OCI-LY7 (cell line): Measurements from ENCODE around the gene CYFIP1. TPM values are rescaled to one million over a fixed set of nuclear protein-coding genes. Genes with fewer than 3 reads are reported as not detected.

Experiments used
- BruUV-seq: library from RNA; stranded (reverse); fragments of 400-500 nt; replicated peaks from 2 replicates; lab custom pipeline; 2021; lab: Mats Ljungman, UMichigan
- CTCF ChIA-PET: fragments of 300-600 bp; sonication (Branson Sonifier 250); formaldehyde crosslinking; loops from one replicate; lab custom pipeline; 2022; ENCODE audit warnings: antibody characterized with exemption; ENCODE audit not compliant: unreplicated experiment; lab: Charles Lee
- POLR2A ChIA-PET: fragments of 300-600 bp; sonication (Branson Sonifier 250); formaldehyde crosslinking; loops from one replicate; lab custom pipeline; 2022; ENCODE audit warnings: antibody characterized with exemption; lab: Charles Lee
- DNase-seq: peaks from one replicate; pipeline ENCODE4 v3.0.0-alpha.2; 2015; ENCODE audit warnings: low spot score
- H2AFZ ChIP-seq: fragments of 200-600 bp; sonication (generic), shearing (Covaris generic); 2 replicates; pipeline ENCODE4 v1.6.1; 2014; ENCODE audit warnings: mild to moderate bottlenecking, antibody characterized with exemption, low read length, moderate library complexity
- H3K27ac ChIP-seq: fragments of 200-600 bp; sonication (generic); 2 replicates; pipeline ENCODE4 v1.5.1; 2014; ENCODE audit warnings: mixed run types, low read depth, mild to moderate bottlenecking, moderate library complexity, low read length, inconsistent platforms; ENCODE audit not compliant: poor library complexity, severe bottlenecking
- H3K36me3 ChIP-seq: fragments of 200-600 bp; sonication (generic); 2 replicates; pipeline ENCODE4 v1.6.1; 2014; ENCODE audit warnings: mild to moderate bottlenecking, antibody characterized with exemption, low read length, moderate library complexity, mixed read lengths; ENCODE audit not compliant: insufficient read depth
- H3K4me1 ChIP-seq: fragments of 200-600 bp; sonication (generic); 2 replicates; pipeline ENCODE4 v1.5.1; 2014; ENCODE audit warnings: mild to moderate bottlenecking, low read length; ENCODE audit not compliant: insufficient read depth, poor library complexity, severe bottlenecking
- H3K4me2 ChIP-seq: fragments of 200-600 bp; sonication (generic); 2 replicates; pipeline ENCODE4 v1.6.1; 2014; ENCODE audit warnings: mild to moderate bottlenecking, low read length
- H3K4me3 ChIP-seq: fragments of 200-600 bp; sonication (generic); 2 replicates; pipeline ENCODE4 v1.5.1; 2014; ENCODE audit warnings: mild to moderate bottlenecking, low read depth, low read length; ENCODE audit not compliant: poor library complexity, severe bottlenecking
- H3K79me2 ChIP-seq: fragments of 200-600 bp; sonication (generic); 2 replicates; pipeline ENCODE4 v1.6.1; 2016; ENCODE audit warnings: low read depth, mild to moderate bottlenecking, low read length, moderate library complexity, mixed read lengths; ENCODE audit not compliant: insufficient read depth
- H3K9me2 ChIP-seq: fragments of 200-600 bp; sonication (generic); 2 replicates; pipeline ENCODE4 v1.6.1; 2016; ENCODE audit warnings: mild to moderate bottlenecking, low read length, mixed read lengths; ENCODE audit not compliant: insufficient read depth
- H3K9me3 ChIP-seq: fragments of 200-600 bp; sonication (generic); 2 replicates; pipeline ENCODE4 v1.6.1; 2014; ENCODE audit warnings: mild to moderate bottlenecking, mixed run types, low read length, mixed read lengths
- H4K20me1 ChIP-seq: fragments of 200-600 bp; sonication (generic); 2 replicates; pipeline ENCODE4 v1.6.1; 2014; ENCODE audit warnings: mild to moderate bottlenecking, antibody characterized with exemption, low read length, moderate library complexity, mixed read lengths; ENCODE audit not compliant: insufficient read depth
- CTCF ChIP-seq: fragments of 200-600 bp; sonication (generic); conservative IDR thresholded peaks from 2 replicates; pipeline ENCODE4 v1.5.1; 2014; ENCODE audit warnings: mild to moderate bottlenecking, antibody characterized with exemption, low read length, moderate library complexity, mixed read lengths
- EZH2phosphoT487 ChIP-seq: fragments of 200-600 bp; sonication (generic); IDR thresholded peaks from 2 replicates; pipeline ENCODE4 v1.6.1; 2018; ENCODE audit warnings: low read depth, borderline replicate concordance, mild to moderate bottlenecking, mixed run types, antibody characterized with exemption, low read length, moderate library complexity, mixed read lengths
- intact Hi-C: fragments of 100-400 bp; cut with micrococcal nuclease; formaldehyde crosslinking; loops from one replicate; pipeline ENCODE4 v1.10.0; 2022; ENCODE audit not compliant: unreplicated experiment
- total RNA-seq, 2 experiments: library from RNA; depleted of rRNA in 1 of 2; stranded (reverse); fragments of >200 nt in 1 of 2; shearing (Covaris generic) in 1 of 2; gene quantifications; 2 replicates each; pipeline ENCODE4 v1.2.3, GENCODE V29; 2014 to 2022

The CYFIP1 gene
- total RNA-seq, 2 experiments from 2014 or later: 0.98 to 1.3 TPM

DNA sequence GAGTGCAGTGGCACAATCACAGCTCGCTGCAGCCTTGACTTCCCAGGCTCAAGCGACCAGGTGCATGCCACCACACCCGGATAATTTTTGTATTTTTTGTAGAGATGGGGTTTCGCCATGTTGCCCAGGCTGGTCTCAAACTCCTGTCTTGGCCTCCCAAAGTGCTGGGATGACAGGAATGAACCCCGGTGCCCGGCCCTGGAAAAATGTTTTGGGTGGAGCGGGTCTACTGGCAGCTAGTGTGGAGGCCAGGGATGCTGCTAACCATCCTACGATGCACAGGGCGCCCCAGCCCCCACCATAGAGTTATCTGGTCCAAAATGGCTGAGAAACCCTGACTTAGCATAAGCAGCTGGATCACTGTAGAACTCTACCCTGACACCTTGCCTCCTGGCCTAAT, 106.3 kb downstream of the CYFIP1 start:
- intact Hi-C loops: no loop called here
- H2AFZ ChIP-seq: no peak overlapping the region
- ChIA-PET CTCF (no interaction called here), POLR2A (no interaction called here)
- no TSS peak for BruUV-seq
- H3K4me3 ChIP-seq: no peak overlapping the region
- H3K27ac ChIP-seq: no peak overlapping the region
- H3K4me2 ChIP-seq: no peak overlapping the region
- peaks cover 19% of the 10 kb centered on the region for H3K36me3 ChIP-seq
- no peaks in the 10 kb centered on the region for H3K9me3 ChIP-seq
- no peak for DNase-seq
- no peaks in the 10 kb centered on the region for H3K4me1 ChIP-seq
- H4K20me1 ChIP-seq: no peaks in the 10 kb centered on the region
- TF ChIP-seq CTCF: no peak
- TF ChIP-seq EZH2phosphoT487: no peak
- no peaks in the 10 kb centered on the region for H3K79me2 ChIP-seq
- no peaks in the 10 kb centered on the region for H3K9me2 ChIP-seq

- no peaks in the 10 kb centered on the region for H3K9me2 ChIP-seq
- no peaks in the 10 kb centered on the region for H3K79me2 ChIP-seq
- no peak overlapping the region for H2AFZ ChIP-seq
- H3K36me3 ChIP-seq: peaks cover 26% of the 10 kb centered on the region
- no peaks in the 10 kb centered on the region for H3K9me3 ChIP-seq
- H3K4me3 ChIP-seq: no peak overlapping the region
- no peaks in the 10 kb centered on the region for H3K4me1 ChIP-seq
- intact Hi-C loops: no loop called here
- POLR2A ChIA-PET: no interaction called here
- TF ChIP-seq CTCF: no peak
- no peak for TF ChIP-seq EZH2phosphoT487
- no peak overlapping the region for H3K27ac ChIP-seq
- CTCF ChIA-PET: no interaction called here
- no TSS peak for BruUV-seq
- H4K20me1 ChIP-seq: no peaks in the 10 kb centered on the region
- no peak overlapping the region for H3K4me2 ChIP-seq
- no peak for DNase-seq
Measured at GRCh38 chr15:22872936-22873701, 107.0 kb downstream of the CYFIP1 start.

GRCh38 chr15:22871481-22872086, 108.6 kb downstream of the CYFIP1 start:
- TF ChIP-seq EZH2phosphoT487: no peak
- TF ChIP-seq CTCF: no peak
- Histone ChIP-seq H3K36me3 (peaks cover 42% of the 10 kb centered on the region), H3K79me2 (no peaks in the 10 kb centered on the region), H3K27ac (no peak overlapping the region), H3K4me3 (no peak overlapping the region), H3K9me3 (no peaks in the 10 kb centered on the region), H3K4me2 (no peak overlapping the region), H3K9me2 (no peaks in the 10 kb centered on the region), H2AFZ (no peak overlapping the region), H3K4me1 (no peaks in the 10 kb centered on the region), H4K20me1 (no peaks in the 10 kb centered on the region)
- no peak for DNase-seq
- ChIA-PET POLR2A (interaction anchor here (0.7 kb wide), 1 partner anchor 31 kb away, joined by 3 read pairs; no protein-coding TSS in a partner anchor), CTCF (no interaction called here)
- intact Hi-C loops: no loop called here
- BruUV-seq: no TSS peak
